GM21619 (cell line): ENCODE measurements around the gene PRICKLE1.

Experiments
- ATAC-seq: cut with Tn5 transposase; IDR thresholded peaks from one replicate; pipeline ENCODE4 v1.9.1; 2021; ENCODE audit not compliant: unreplicated experiment

The PRICKLE1 gene

GRCh38 chr12:42459336-42459847, 130.2 kb downstream of the PRICKLE1 start:
- ATAC-seq, result no peak

- ATAC-seq, result no peak
Measured at GRCh38 chr12:42458575-42458974, 131.0 kb downstream of the PRICKLE1 start.

- ATAC-seq, result peak; percentile 59
Measured at GRCh38 chr12:42450248-42450647, 139.3 kb downstream of the PRICKLE1 start.

- ATAC-seq, result no peak
Measured at GRCh38 chr12:42448841-42449240, 140.7 kb downstream of the PRICKLE1 start.

GRCh38 chr12:42447371-42447786, 142.2 kb downstream of the PRICKLE1 start:
- ATAC-seq, result no peak

- ATAC-seq, result no peak
Measured at GRCh38 chr12:42446761-42447160, 142.8 kb downstream of the PRICKLE1 start.

GRCh38 chr12:42445891-42446290, 143.7 kb downstream of the PRICKLE1 start:
- ATAC-seq, result no peak

- ATAC-seq, result no peak
Measured at GRCh38 chr12:42444192-42444943, 145.2 kb downstream of the PRICKLE1 start.

GRCh38 chr12:42442888-42443287, 146.7 kb downstream of the PRICKLE1 start:
- ATAC-seq, result no peak

- ATAC-seq, result no peak
Measured at GRCh38 chr12:42442311-42442759, 147.2 kb downstream of the PRICKLE1 start.

- ATAC-seq, result no peak
Measured at GRCh38 chr12:42440608-42441007, 148.9 kb downstream of the PRICKLE1 start.

GRCh38 chr12:42432517-42433140, 156.9 kb downstream of the PRICKLE1 start:
- no peak for ATAC-seq

- ATAC-seq, result no peak
Measured at GRCh38 chr12:42428850-42429249, 160.7 kb downstream of the PRICKLE1 start.

- ATAC-seq, result no peak
Measured at GRCh38 chr12:42426746-42427145, 162.8 kb downstream of the PRICKLE1 start.

- ATAC-seq, result no peak
Measured at GRCh38 chr12:42422785-42423184, 166.8 kb downstream of the PRICKLE1 start.

- peak; percentile 88 for ATAC-seq
Measured at GRCh38 chr12:42421844-42422779, 167.4 kb downstream of the PRICKLE1 start.

GRCh38 chr12:42420395-42420794, 169.2 kb downstream of the PRICKLE1 start:
- ATAC-seq, result no peak

GRCh38 chr12:42410340-42410739, 179.2 kb downstream of the PRICKLE1 start:
- no peak for ATAC-seq

GRCh38 chr12:42409471-42409870, 180.1 kb downstream of the PRICKLE1 start:
- no peak for ATAC-seq

- ATAC-seq, result no peak
Measured at GRCh38 chr12:42407306-42407705, 182.2 kb downstream of the PRICKLE1 start.
